GM12878 (cell line): ENCODE measurements around the gene CNNM3. TPM values are rescaled to one million over a fixed set of nuclear protein-coding genes. Genes with fewer than 3 reads are reported as not detected.

Experiments used
- ATAC-seq: fragments of 200-7000 bp; cut with Tn5 transposase; 3 replicates; pipeline ENCODE4 v1.9.1; 2020; ENCODE audit warnings: mild to moderate bottlenecking, moderate library complexity
- BruUV-seq: library from RNA; stranded (reverse); fragments of 400-500 nt; replicated peaks from 2 replicates; lab custom pipeline; 2021; lab: Mats Ljungman, UMichigan
- CTCF ChIA-PET: fragments of 300-600 bp; sonication (Branson Sonifier 250); formaldehyde crosslinking; extraction: SDS; loops from one replicate; lab custom pipeline; 2021; ENCODE audit warnings: inconsistent platforms; lab: Yijun Ruan, JAX
- POLR2A ChIA-PET: fragments of 350-600 bp; formaldehyde crosslinking; extraction: SDS; loops from one replicate; lab custom pipeline; 2021; ENCODE audit warnings: inconsistent platforms; lab: Charles Lee
- RAD21 ChIA-PET: fragments of 300-600 bp; sonication (Branson Sonifier 250); formaldehyde crosslinking; loops from one replicate; lab custom pipeline; 2023; ENCODE audit warnings: antibody characterized with exemption; ENCODE audit not compliant: unreplicated experiment; lab: Charles Lee
- SMC1A ChIA-PET: fragments of 300-600 bp; sonication (Branson Sonifier 250); formaldehyde crosslinking; loops from one replicate; lab custom pipeline; 2023; ENCODE audit not compliant: unreplicated experiment, uncharacterized antibody; lab: Charles Lee
- DNase-seq: peaks from one replicate; pipeline ENCODE4 v3.0.0-alpha.2; 2011; ENCODE audit warnings: low read depth, low spot score
- FAIRE-seq: peaks from 3 replicates; lab custom pipeline; 2011; peaks lifted over from hg19 to GRCh38; lab: Jason Lieb, UNC
- H2AFZ ChIP-seq: 2 replicates; pipeline ENCODE4 v1.6.0; 2011; ENCODE audit warnings: low read depth, low read length, control low read depth; ENCODE audit not compliant: control insufficient read depth
- H3K27ac ChIP-seq: 2 replicates; pipeline ENCODE4 v1.5.1; 2011; ENCODE audit warnings: control low read depth; ENCODE audit not compliant: control insufficient read depth, insufficient read depth
- H3K27me3 ChIP-seq, 2 experiments: replicated peaks in 1 of 2; 2 replicates each; pipeline versions ENCODE4 v1.6.0 to v1.6.1; 2011; ENCODE audit warnings: low read length in 1 of 2; ENCODE audit not compliant: control insufficient read depth in 2 of 2, insufficient read depth in 2 of 2
- H3K36me3 ChIP-seq, 2 experiments: 2 replicates each; pipeline ENCODE4 v1.5.1; 2011; ENCODE audit warnings: low read length in 1 of 2; ENCODE audit not compliant: control insufficient read depth in 2 of 2, insufficient read depth in 2 of 2
- H3K4me1 ChIP-seq: 2 replicates; pipeline ENCODE4 v1.6.1; 2011; ENCODE audit warnings: mild to moderate bottlenecking, low read length, moderate library complexity, mixed read lengths; ENCODE audit not compliant: control insufficient read depth, insufficient read depth
- H3K4me2 ChIP-seq: 2 replicates; pipeline ENCODE4 v1.6.0; 2011; ENCODE audit warnings: control low read depth; ENCODE audit not compliant: control insufficient read depth, insufficient read depth
- H3K4me3 ChIP-seq: fragments of 200-600 bp; sonication (generic); 2 replicates; pipeline ENCODE4 v1.5.1; 2016
- H3K79me2 ChIP-seq: 2 replicates; pipeline ENCODE4 v1.6.0; 2011; ENCODE audit warnings: low read length; ENCODE audit not compliant: control insufficient read depth, insufficient read depth
- H3K9ac ChIP-seq: 2 replicates; pipeline ENCODE4 v1.8.0; 2011; ENCODE audit warnings: low read length, control low read depth, mixed read lengths; ENCODE audit not compliant: control insufficient read depth, insufficient read depth
- H3K9me3 ChIP-seq: replicated peaks from 3 replicates; pipeline ENCODE4 v1.5.1; 2011; ENCODE audit warnings: mild to moderate bottlenecking, low read length; ENCODE audit not compliant: control insufficient read depth, insufficient read depth
- H4K20me1 ChIP-seq: 2 replicates; pipeline ENCODE4 v1.6.0; 2011; ENCODE audit not compliant: control insufficient read depth, insufficient read depth
- ATF3 ChIP-seq: IDR thresholded peaks from 2 replicates; pipeline ENCODE4 v1.6.1; 2011; ENCODE audit warnings: low read depth, mild to moderate bottlenecking, low read length, moderate library complexity, borderline replicate concordance; ENCODE audit errors: extremely low read depth
- CEBPB ChIP-seq, 2 experiments: fragments of 150-350 bp in 1 of 2; IDR thresholded peaks; 2 replicates each; pipeline ENCODE4 v1.6.1; 2012 to 2014; ENCODE audit warnings: low read depth in 2 of 2, low read length in 2 of 2, borderline replicate concordance in 1 of 2, inconsistent platforms in 1 of 2
- FOXK2 ChIP-seq: fragments of 450-650 bp; IDR thresholded peaks from 2 replicates; pipeline ENCODE4 v1.6.1; 2017; ENCODE audit warnings: mild to moderate bottlenecking, moderate library complexity
- HDGF ChIP-seq: fragments of 450-650 bp; IDR thresholded peaks from 2 replicates; pipeline ENCODE4 v1.6.1; 2016; ENCODE audit warnings: antibody characterized with exemption
- NFXL1 ChIP-seq: fragments of 450-650 bp; IDR thresholded peaks from 2 replicates; pipeline ENCODE4 v1.6.1; 2017; ENCODE audit warnings: antibody characterized with exemption, mild to moderate bottlenecking, borderline replicate concordance
- SMARCA5 ChIP-seq: fragments of 450-650 bp; IDR thresholded peaks from 2 replicates; pipeline ENCODE4 v1.6.1; 2017; ENCODE audit warnings: mild to moderate bottlenecking
- WRNIP1 ChIP-seq: IDR thresholded peaks from 2 replicates; pipeline ENCODE4 v1.6.1; 2011; ENCODE audit warnings: low read depth, low read length, improper control_type of control experiment, borderline replicate concordance
- ZNF217 ChIP-seq: fragments of 450-650 bp; IDR thresholded peaks from 2 replicates; pipeline ENCODE4 v1.6.1; 2017; ENCODE audit warnings: antibody characterized with exemption, mild to moderate bottlenecking
- WGBS: methylation state at CpG from one replicate; pipeline ENCODE4 v1.1.6; 2016; ENCODE audit warnings: low lambda C conversion rate; ENCODE audit not compliant: insufficient replicate concordance, insufficient coverage; ENCODE audit errors: missing lambda C conversion rate; 5-methylcytosine and 5-hydroxymethylcytosine counted together
- in situ Hi-C: fragments of 300-500 bp; cut with MboI; formaldehyde crosslinking; loops from 9 replicates; pipeline ENCODE4 v1.14.3; 2018; ENCODE audit warnings: mixed read lengths
- intact Hi-C: fragments of 100-400 bp; cut with micrococcal nuclease; formaldehyde crosslinking; loops from one replicate; pipeline ENCODE4 v1.14.2; 2022; ENCODE audit not compliant: unreplicated experiment
- polyA plus RNA-seq, 11 experiments: library from polyadenylated mRNA; depleted of rRNA in 4 of 11; unstranded in 6 of 11; stranded (reverse) in 5 of 11; fragments of >200 nt; fragmentation: Nextera tagmentation in 4 of 11; fragmentation: Illumina TruSeq in 1 of 11; extraction: Ambion mirVana in 4 of 11; extraction: Trizol in 1 of 11; gene quantifications; 1 replicate in 1 of 11; 2 replicates in 10 of 11; pipeline versions ENCODE4 v1.2.1 to v1.2.3, GENCODE V29; 2011 to 2016; ENCODE audit warnings: inconsistent platforms in 2 of 11, missing spikeins in 2 of 11, low read depth in 1 of 11
- total RNA-seq, 4 experiments: library from RNA; depleted of rRNA in 3 of 4; stranded (reverse); fragments of >200 nt in 3 of 4; fragmentation: Illumina TruSeq in 1 of 4; extraction: Trizol in 1 of 4; gene quantifications; 2 replicates each; pipeline versions ENCODE4 v1.2.1 to v1.2.3, GENCODE V29; 2013 to 2021
- TF ChIP-seq, protein P1 (sequence below): fragments of 450-650 bp; formaldehyde crosslinking; IDR thresholded peaks from 2 replicates; pipeline ENCODE4 v1.4.0; 2020; ENCODE audit warnings: mild to moderate bottlenecking, moderate library complexity
- TF ChIP-seq, protein P2 (sequence below): fragments of 450-650 bp; IDR thresholded peaks from 2 replicates; pipeline ENCODE4 v1.6.1; 2017; ENCODE audit warnings: mild to moderate bottlenecking, moderate library complexity
- TF ChIP-seq, protein P3 (sequence below): fragments of 450-650 bp; IDR thresholded peaks from 2 replicates; pipeline ENCODE4 v1.6.1; 2018; ENCODE audit warnings: borderline replicate concordance, mild to moderate bottlenecking; ENCODE audit not compliant: partially characterized antibody

The CNNM3 gene
- total and polyA plus RNA-seq, 10 of the 15 experiments (the other 5 are each of a cell fraction or from before 2014, with no cell fraction given), result 0.72 to 14.3 (median 4.0) TPM

GRCh38 chr2:96809216-96809882 is 6.7 kb upstream of the CNNM3 start:
- Histone ChIP-seq H3K4me1 (peaks cover 4% of the 10 kb centered on the region), H3K9me3 (no peaks in the 10 kb centered on the region), H3K79me2 (no peaks in the 10 kb centered on the region), H3K27ac (no peak overlapping the region), H2AFZ (no peak overlapping the region), H3K27me3 (no peaks in the 10 kb centered on the region), H3K9ac (no peak overlapping the region), H3K36me3 (peaks cover 2 to 4% of the 10 kb centered on the region in 2 experiments; a peak in 3 of 4 replicates), H3K4me3 (no peak overlapping the region), H3K4me2 (no peak overlapping the region), H4K20me1 (no peaks in the 10 kb centered on the region)
- ChIA-PET CTCF (interaction anchor here (0.6 to 1.0 kb wide), 2 partner anchors 8 to 24 kb away, joined by 3 read pairs; no protein-coding TSS in a partner anchor), POLR2A (interaction anchor here (0.5 kb wide), 1 partner anchor 21 kb away, joined by 3 read pairs; no protein-coding TSS in a partner anchor), RAD21 (no interaction called here), SMC1A (interaction anchor here (1.0 kb wide), 1 partner anchor 182 kb away, joined by 3 read pairs; no protein-coding TSS in a partner anchor)
- FAIRE-seq (no peak), ATAC-seq (no peak), DNase-seq (no peak)
- in situ Hi-C loops (no loop called here), intact Hi-C loops (no loop called here)
- BruUV-seq, result no TSS peak
- 84% methylated on average over 13 of the region's 13 CpGs for WGBS
- TF ChIP-seq WRNIP1 (no peak), SMARCA5 (no peak), CEBPB (IDR thresholded peaks at IDR 0.05; ENCODE audit: borderline replicate concordance in 1 of 2, low read depth in 2 of 2, low read length in 2 of 2) (no peak), HDGF (no peak), ATF3 (no peak), ZNF217 (no peak), FOXK2 (no peak), NFXL1 (no peak)
- TF ChIP-seq, protein P1, sequence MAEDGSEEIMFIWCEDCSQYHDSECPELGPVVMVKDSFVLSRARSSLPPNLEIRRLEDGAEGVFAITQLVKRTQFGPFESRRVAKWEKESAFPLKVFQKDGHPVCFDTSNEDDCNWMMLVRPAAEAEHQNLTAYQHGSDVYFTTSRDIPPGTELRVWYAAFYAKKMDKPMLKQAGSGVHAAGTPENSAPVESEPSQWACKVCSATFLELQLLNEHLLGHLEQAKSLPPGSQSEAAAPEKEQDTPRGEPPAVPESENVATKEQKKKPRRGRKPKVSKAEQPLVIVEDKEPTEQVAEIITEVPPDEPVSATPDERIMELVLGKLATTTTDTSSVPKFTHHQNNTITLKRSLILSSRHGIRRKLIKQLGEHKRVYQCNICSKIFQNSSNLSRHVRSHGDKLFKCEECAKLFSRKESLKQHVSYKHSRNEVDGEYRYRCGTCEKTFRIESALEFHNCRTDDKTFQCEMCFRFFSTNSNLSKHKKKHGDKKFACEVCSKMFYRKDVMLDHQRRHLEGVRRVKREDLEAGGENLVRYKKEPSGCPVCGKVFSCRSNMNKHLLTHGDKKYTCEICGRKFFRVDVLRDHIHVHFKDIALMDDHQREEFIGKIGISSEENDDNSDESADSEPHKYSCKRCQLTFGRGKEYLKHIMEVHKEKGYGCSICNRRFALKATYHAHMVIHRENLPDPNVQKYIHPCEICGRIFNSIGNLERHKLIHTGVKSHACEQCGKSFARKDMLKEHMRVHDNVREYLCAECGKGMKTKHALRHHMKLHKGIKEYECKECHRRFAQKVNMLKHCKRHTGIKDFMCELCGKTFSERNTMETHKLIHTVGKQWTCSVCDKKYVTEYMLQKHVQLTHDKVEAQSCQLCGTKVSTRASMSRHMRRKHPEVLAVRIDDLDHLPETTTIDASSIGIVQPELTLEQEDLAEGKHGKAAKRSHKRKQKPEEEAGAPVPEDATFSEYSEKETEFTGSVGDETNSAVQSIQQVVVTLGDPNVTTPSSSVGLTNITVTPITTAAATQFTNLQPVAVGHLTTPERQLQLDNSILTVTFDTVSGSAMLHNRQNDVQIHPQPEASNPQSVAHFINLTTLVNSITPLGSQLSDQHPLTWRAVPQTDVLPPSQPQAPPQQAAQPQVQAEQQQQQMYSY (CRISPR knock-in tag), result no peak
- TF ChIP-seq, protein P2, sequence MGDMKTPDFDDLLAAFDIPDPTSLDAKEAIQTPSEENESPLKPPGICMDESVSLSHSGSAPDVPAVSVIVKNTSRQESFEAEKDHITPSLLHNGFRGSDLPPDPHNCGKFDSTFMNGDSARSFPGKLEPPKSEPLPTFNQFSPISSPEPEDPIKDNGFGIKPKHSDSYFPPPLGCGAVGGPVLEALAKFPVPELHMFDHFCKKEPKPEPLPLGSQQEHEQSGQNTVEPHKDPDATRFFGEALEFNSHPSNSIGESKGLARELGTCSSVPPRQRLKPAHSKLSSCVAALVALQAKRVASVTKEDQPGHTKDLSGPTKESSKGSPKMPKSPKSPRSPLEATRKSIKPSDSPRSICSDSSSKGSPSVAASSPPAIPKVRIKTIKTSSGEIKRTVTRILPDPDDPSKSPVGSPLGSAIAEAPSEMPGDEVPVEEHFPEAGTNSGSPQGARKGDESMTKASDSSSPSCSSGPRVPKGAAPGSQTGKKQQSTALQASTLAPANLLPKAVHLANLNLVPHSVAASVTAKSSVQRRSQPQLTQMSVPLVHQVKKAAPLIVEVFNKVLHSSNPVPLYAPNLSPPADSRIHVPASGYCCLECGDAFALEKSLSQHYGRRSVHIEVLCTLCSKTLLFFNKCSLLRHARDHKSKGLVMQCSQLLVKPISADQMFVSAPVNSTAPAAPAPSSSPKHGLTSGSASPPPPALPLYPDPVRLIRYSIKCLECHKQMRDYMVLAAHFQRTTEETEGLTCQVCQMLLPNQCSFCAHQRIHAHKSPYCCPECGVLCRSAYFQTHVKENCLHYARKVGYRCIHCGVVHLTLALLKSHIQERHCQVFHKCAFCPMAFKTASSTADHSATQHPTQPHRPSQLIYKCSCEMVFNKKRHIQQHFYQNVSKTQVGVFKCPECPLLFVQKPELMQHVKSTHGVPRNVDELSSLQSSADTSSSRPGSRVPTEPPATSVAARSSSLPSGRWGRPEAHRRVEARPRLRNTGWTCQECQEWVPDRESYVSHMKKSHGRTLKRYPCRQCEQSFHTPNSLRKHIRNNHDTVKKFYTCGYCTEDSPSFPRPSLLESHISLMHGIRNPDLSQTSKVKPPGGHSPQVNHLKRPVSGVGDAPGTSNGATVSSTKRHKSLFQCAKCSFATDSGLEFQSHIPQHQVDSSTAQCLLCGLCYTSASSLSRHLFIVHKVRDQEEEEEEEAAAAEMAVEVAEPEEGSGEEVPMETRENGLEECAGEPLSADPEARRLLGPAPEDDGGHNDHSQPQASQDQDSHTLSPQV, result no peak
- TF ChIP-seq, protein P3, sequence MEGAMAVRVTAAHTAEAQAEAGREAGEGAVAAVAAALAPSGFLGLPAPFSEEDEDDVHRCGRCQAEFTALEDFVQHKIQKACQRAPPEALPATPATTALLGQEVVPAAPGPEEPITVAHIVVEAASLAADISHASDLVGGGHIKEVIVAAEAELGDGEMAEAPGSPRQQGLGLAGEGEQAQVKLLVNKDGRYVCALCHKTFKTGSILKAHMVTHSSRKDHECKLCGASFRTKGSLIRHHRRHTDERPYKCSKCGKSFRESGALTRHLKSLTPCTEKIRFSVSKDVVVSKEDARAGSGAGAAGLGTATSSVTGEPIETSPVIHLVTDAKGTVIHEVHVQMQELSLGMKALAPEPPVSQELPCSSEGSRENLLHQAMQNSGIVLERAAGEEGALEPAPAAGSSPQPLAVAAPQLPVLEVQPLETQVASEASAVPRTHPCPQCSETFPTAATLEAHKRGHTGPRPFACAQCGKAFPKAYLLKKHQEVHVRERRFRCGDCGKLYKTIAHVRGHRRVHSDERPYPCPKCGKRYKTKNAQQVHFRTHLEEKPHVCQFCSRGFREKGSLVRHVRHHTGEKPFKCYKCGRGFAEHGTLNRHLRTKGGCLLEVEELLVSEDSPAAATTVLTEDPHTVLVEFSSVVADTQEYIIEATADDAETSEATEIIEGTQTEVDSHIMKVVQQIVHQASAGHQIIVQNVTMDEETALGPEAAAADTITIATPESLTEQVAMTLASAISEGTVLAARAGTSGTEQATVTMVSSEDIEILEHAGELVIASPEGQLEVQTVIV, result no peak
